KMS-11 (cell line): ENCODE measurements around the gene GAB2.

Source experiments
- H2AFZ ChIP-seq: fragments of 200-600 bp; sonication (generic); 2 replicates; pipeline ENCODE4 v1.6.1; 2016; ENCODE audit warnings: antibody characterized with exemption, mixed run types, low read depth
- H3K27ac ChIP-seq: fragments of 200-600 bp; sonication (generic); 2 replicates; pipeline ENCODE4 v1.6.1; 2016; ENCODE audit warnings: mild to moderate bottlenecking, mixed run types
- H3K27me3 ChIP-seq: fragments of 200-600 bp; sonication (generic); 2 replicates; pipeline ENCODE4 v1.6.1; 2017; ENCODE audit warnings: mild to moderate bottlenecking, low read depth, mixed run types, moderate library complexity; ENCODE audit not compliant: insufficient read depth
- H3K36me3 ChIP-seq: fragments of 200-600 bp; sonication (generic); 2 replicates; pipeline ENCODE4 v1.6.1; 2017; ENCODE audit warnings: mild to moderate bottlenecking, mixed run types; ENCODE audit not compliant: insufficient read depth
- H3K4me1 ChIP-seq: fragments of 200-600 bp; sonication (generic); 2 replicates; pipeline ENCODE4 v1.6.1; 2016; ENCODE audit warnings: mild to moderate bottlenecking, low read depth, mixed run types; ENCODE audit not compliant: poor library complexity, severe bottlenecking
- H3K4me2 ChIP-seq: fragments of 200-600 bp; sonication (generic); 2 replicates; pipeline ENCODE4 v1.7.0; 2016; ENCODE audit warnings: mild to moderate bottlenecking, mixed run types
- H3K4me3 ChIP-seq: fragments of 200-600 bp; sonication (generic); IDR thresholded peaks from 2 replicates; pipeline ENCODE4 v1.6.1; 2017; ENCODE audit warnings: low read depth, low read length, mixed read lengths; ENCODE audit not compliant: insufficient read depth
- H3K79me2 ChIP-seq: fragments of 200-600 bp; sonication (generic); 2 replicates; pipeline ENCODE4 v1.6.1; 2016; ENCODE audit warnings: low read depth, mixed run types; ENCODE audit not compliant: insufficient read depth
- H3K9ac ChIP-seq: fragments of 200-600 bp; sonication (generic); 2 replicates; pipeline ENCODE4 v1.6.1; 2016; ENCODE audit warnings: mild to moderate bottlenecking, mixed run types
- H4K20me1 ChIP-seq: fragments of 200-600 bp; sonication (generic); 2 replicates; pipeline ENCODE4 v1.6.1; 2016; ENCODE audit warnings: mild to moderate bottlenecking, mixed run types; ENCODE audit not compliant: insufficient read depth
- TF ChIP-seq, protein P1 (sequence below): fragments of 200-600 bp; sonication (generic); conservative IDR thresholded peaks from 2 replicates; pipeline ENCODE4 v1.6.1; 2017; ENCODE audit warnings: low read depth, mild to moderate bottlenecking, antibody characterized with exemption, low read length, moderate library complexity, mixed read lengths

Gene GAB2

DNA sequence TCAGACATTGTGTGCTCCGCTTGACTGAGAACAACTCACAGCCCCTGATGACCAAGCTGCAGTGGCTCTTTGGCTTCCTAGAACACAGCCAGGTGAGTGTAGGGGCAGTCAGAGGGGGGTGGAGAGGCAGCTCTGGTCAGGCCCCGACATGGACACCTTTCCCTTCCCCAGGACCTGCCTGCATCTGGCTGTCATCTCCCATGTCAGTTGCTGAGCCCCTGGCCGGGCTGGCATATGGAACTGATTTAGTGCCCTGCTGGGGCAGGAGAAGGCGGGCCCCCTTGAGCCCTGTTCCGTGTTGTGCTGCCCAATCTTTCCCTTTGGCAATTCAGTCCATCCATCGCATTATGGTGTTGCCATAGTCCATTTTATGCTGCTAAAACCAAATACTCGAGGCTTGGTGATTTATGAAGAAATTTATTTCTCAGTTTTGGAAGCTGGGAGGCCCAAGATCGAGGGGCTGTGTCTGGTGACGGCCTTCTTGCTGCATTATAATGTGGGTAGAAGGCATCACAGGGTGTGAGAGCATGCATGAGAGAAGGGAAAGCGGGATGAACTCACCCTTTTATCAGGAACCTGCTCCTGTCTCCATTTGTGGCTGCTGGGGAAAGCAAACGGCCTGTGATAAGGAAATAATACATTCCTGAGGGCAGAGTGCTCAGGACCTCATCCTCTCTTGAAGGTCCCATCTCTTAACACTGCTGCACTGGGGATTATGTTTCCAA lies 209.9 kb downstream of the GAB2 start:
- Histone ChIP-seq H3K36me3 (no peaks in the 10 kb centered on the region), H4K20me1 (no peaks in the 10 kb centered on the region)

DNA sequence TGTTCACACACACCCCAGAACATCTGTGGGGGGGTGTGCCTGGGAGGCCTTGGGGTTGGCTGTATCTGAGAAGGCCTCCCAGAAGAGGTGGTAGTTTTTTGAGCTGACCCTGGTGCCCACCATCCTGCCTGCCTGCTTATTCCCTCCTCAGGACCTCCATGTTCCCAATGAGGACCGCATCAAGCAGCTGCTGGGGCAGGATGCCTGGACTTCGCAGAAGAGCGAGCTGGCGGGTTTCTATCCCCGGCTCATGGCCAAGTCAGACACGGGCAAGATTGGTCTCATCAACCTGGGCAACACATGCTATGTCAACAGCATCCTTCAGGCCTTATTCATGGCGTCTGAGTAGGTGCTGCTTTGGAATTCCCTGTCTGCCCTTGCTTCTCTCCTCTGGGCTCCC lies 211.9 kb downstream of the GAB2 start:
- H3K9ac ChIP-seq = no peak overlapping the region
- H4K20me1 ChIP-seq = no peaks in the 10 kb centered on the region
- no peaks in the 10 kb centered on the region for H3K79me2 ChIP-seq
- H3K36me3 ChIP-seq = no peaks in the 10 kb centered on the region
- H3K27me3 ChIP-seq = no peaks in the 10 kb centered on the region
- no peak overlapping the region for H2AFZ ChIP-seq
- H3K4me2 ChIP-seq = no peak overlapping the region
- H3K4me3 ChIP-seq = no peak overlapping the region
- no peaks in the 10 kb centered on the region for H3K4me1 ChIP-seq
- H3K27ac ChIP-seq = no peak overlapping the region
- TF ChIP-seq, protein P1, sequence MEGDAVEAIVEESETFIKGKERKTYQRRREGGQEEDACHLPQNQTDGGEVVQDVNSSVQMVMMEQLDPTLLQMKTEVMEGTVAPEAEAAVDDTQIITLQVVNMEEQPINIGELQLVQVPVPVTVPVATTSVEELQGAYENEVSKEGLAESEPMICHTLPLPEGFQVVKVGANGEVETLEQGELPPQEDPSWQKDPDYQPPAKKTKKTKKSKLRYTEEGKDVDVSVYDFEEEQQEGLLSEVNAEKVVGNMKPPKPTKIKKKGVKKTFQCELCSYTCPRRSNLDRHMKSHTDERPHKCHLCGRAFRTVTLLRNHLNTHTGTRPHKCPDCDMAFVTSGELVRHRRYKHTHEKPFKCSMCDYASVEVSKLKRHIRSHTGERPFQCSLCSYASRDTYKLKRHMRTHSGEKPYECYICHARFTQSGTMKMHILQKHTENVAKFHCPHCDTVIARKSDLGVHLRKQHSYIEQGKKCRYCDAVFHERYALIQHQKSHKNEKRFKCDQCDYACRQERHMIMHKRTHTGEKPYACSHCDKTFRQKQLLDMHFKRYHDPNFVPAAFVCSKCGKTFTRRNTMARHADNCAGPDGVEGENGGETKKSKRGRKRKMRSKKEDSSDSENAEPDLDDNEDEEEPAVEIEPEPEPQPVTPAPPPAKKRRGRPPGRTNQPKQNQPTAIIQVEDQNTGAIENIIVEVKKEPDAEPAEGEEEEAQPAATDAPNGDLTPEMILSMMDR = no peak

More for the DNA sequence above, 209.9 kb downstream of the GAB2 start:
- no peak overlapping the region for H2AFZ ChIP-seq
- no peaks in the 10 kb centered on the region for H3K79me2 ChIP-seq
- no peak overlapping the region for H3K4me3 ChIP-seq
- TF ChIP-seq, protein P1 = no peak
- H3K9ac ChIP-seq = no peak overlapping the region
- H3K27ac ChIP-seq = no peak overlapping the region
- H3K4me2 ChIP-seq = no peak overlapping the region
- H3K4me1 ChIP-seq = no peaks in the 10 kb centered on the region
- no peaks in the 10 kb centered on the region for H3K27me3 ChIP-seq

DNA sequence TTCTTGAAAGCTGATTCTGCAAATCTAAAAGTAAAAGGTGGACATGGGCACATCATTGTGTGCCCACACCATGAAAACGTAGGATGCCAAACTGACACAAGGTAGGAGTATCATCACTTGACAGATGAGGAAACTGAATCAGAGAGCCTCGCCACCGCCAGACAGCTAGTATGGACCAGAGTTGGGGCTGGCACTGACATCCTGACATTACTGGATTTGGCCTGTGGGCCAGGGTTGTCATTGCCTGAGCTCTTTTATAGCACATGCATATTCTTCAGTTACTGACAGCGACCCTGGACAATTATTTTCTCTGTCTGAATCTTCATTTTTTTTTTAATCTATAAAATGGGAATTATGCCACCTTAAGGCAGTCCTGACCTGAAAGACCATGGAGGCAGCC lies 212.4 kb downstream of the GAB2 start:
- Histone ChIP-seq H3K9ac (no peak overlapping the region), H3K79me2 (no peaks in the 10 kb centered on the region), H3K4me1 (no peaks in the 10 kb centered on the region), H4K20me1 (no peaks in the 10 kb centered on the region), H3K27ac (no peak overlapping the region), H2AFZ (no peak overlapping the region), H3K4me2 (no peak overlapping the region), H3K27me3 (no peaks in the 10 kb centered on the region), H3K4me3 (no peak overlapping the region), H3K36me3 (no peaks in the 10 kb centered on the region)
- TF ChIP-seq, protein P1 = no peak

DNA sequence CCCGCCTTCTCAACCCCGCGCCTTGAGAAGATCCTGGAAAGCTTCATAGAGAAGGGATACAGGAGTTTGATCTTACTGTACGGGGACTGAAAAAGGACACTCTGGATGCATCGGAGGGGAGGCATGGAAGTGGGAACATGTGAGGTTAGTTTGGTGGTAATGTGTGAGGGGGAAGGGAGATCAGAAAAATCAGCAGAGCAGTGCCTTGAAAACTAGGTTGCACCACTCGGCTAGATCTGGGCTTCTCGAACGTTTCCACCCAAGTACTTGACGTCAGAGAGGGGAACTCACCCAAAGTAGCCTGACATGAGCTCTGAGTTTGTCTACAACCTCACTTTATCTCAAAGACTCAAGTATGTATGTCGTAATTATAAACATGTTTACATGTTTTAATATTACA lies 214.4 kb downstream of the GAB2 start:
- TF ChIP-seq, protein P1 = no peak
- Histone ChIP-seq H3K27me3 (no peaks in the 10 kb centered on the region), H3K79me2 (no peaks in the 10 kb centered on the region), H3K9ac (no peak overlapping the region), H3K27ac (no peak overlapping the region), H3K4me1 (no peaks in the 10 kb centered on the region), H3K4me2 (no peak overlapping the region), H2AFZ (no peak overlapping the region), H4K20me1 (no peaks in the 10 kb centered on the region), H3K4me3 (no peak overlapping the region), H3K36me3 (no peaks in the 10 kb centered on the region)
